ENCODE measurements around the gene PNMT.
A peak's percentile ranks its signal among the peaks of the same experiment; 100 is the strongest.

PNMT gene

DNA sequence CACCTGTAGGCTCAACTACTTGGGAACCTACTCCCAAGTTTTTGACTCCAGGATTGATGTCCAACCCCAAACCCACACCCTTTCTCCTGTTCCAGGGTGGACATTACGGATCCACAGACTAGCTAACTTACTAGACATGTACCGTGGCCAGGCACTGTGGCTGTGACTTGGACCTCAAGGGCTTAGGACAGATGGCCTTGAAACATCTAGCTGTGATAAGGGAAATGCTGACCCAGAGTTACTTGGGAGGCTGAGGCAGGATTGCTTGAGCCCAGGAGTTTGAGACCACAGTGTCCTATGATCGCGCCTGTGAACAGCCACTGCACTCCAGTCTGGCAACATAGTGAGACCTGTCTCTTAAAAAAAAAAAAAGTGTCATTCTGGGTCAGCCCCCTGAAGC, 27.2 kb upstream of the PNMT start:
- H3K36me3 ChIP-seq (ENCODE audit: control insufficient read depth in 2 of 2, insufficient read depth in 1 of 2, low read length in 2 of 2): no peaks in the 10 kb centered on the region
- H3K4me3 ChIP-seq (ENCODE audit: low read depth, low read length): no peak overlapping the region
- H3K27ac ChIP-seq (ENCODE audit: extremely low read depth, low read depth, low read length): no peak overlapping the region
- ChIA-PET CTCF (interaction anchor here (9.2 to 14.6 kb wide), 2 partner anchors 11 to 19 kb away, joined by 126 to 311 read pairs; no protein-coding TSS in a partner anchor), POLR2A (interaction anchor here (1.6 kb wide), 1 partner anchor 10 kb away, joined by 3 read pairs; no protein-coding TSS in a partner anchor)
- H3K4me1 ChIP-seq (ENCODE audit: control insufficient read depth, insufficient read depth, low read length): peaks cover 30% of the 10 kb centered on the region
- no peaks in the 10 kb centered on the region for H3K9me3 ChIP-seq (ENCODE audit: control insufficient read depth, insufficient read depth, low read depth, low read length)
- no peak for TF ChIP-seq ZNF596 (tag by site-specific recombination; IDR thresholded peaks at IDR 0.05)

DNA sequence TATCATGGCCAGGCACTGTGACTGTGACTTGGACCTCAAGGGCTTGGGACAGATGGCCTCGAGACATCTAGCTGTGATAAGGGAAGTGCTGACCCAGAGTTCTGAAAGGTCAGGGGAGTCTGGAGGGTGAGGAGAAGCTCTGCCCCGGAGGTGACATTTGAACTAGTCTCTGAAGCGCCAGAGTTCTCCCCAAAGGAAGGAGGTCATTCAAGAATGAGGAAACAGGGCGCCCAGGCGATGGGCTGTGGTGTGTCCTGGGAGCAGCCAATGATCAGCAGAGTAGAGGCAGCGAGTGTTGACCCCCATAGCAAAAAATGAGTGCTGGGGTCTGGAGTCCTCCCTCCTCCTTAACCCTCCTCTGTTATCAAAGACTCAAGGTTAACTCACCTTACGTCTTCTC, 26.4 kb upstream of the PNMT start:
- TF ChIP-seq MZF1 (tag by site-specific recombination; IDR thresholded peaks at IDR 0.05; ENCODE audit: borderline replicate concordance) (no peak), ZNF138 (tag by site-specific recombination; IDR thresholded peaks at IDR 0.05; ENCODE audit: borderline replicate concordance) (no peak)
- Histone ChIP-seq H3K9me3 (ENCODE audit: control insufficient read depth, insufficient read depth, low read depth, low read length) (no peaks in the 10 kb centered on the region), H3K36me3 (ENCODE audit: control insufficient read depth in 2 of 2, insufficient read depth in 1 of 2, low read length in 2 of 2) (no peaks in the 10 kb centered on the region), H3K4me3 (ENCODE audit: low read depth, low read length) (no peak overlapping the region), H3K27ac (ENCODE audit: extremely low read depth, low read depth, low read length) (no peak overlapping the region), H3K4me1 (ENCODE audit: control insufficient read depth, insufficient read depth, low read length) (peaks cover 25% of the 10 kb centered on the region)
- ChIA-PET POLR2A (interaction anchor here (0.6 kb wide), 1 partner anchor 271 kb away, joined by 4 read pairs; no protein-coding TSS in a partner anchor), CTCF (interaction anchor here (0.7 to 14.6 kb wide), 3 partner anchors 9 to 20 kb away, joined by 3 to 311 read pairs (median 126); no protein-coding TSS in a partner anchor)

DNA sequence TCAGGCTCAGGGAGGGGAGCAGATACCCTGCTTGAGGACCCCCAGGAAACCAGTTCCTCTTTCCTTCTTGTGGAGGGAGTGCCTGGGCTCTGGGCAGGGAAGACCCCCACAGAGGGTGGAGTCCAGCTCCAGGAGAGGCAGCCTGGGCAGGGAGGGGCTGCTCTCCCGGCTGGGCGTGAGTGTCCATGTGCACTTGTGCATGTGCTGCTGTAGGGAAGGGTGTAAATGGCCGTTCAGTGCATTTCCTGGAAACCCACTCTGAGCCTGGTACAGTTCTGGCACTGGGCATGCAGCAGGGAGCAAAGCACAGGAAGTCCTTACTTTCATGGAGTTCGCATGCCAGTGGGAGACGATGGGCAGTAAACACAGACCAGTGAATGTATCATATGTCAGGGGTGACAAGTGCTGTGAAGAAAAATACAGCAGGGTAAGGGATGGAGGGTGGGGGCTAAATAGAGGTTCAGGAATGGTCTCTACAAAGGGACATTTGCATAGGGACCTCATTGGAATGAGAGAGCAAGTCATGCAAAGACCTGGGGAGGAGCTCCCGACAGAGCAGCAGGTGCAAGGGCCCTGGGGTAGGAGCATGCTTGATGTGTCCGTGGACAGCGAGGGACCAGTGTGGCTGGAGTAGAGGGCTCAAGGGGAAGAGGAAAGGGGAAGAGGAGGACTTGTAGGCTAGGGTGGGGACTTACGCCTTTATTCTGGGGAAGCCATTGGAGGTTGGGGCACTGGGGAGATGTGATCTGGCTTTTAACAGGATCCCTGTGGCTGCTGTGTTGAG, 25.8 kb upstream of the PNMT start:
- no peak overlapping the region for H3K4me3 ChIP-seq (ENCODE audit: low read depth, low read length)
- no peaks in the 10 kb centered on the region for H3K9me3 ChIP-seq (ENCODE audit: control insufficient read depth, insufficient read depth, low read depth, low read length)
- H3K27ac ChIP-seq (ENCODE audit: extremely low read depth, low read depth, low read length): no peak overlapping the region
- peaks cover 25% of the 10 kb centered on the region for H3K4me1 ChIP-seq (ENCODE audit: control insufficient read depth, insufficient read depth, low read length)
- no peaks in the 10 kb centered on the region for H3K36me3 ChIP-seq (ENCODE audit: control insufficient read depth in 2 of 2, insufficient read depth in 1 of 2, low read length in 2 of 2)
- ChIA-PET POLR2A (interaction anchor here (0.6 to 2.0 kb wide), 3 partner anchors 11 to 271 kb away, joined by 3 to 6 read pairs (median 4); no protein-coding TSS in a partner anchor), CTCF (interaction anchor here (0.7 to 14.6 kb wide), 8 partner anchors 7 to 372 kb away, joined by 3 to 311 read pairs (median 3); no protein-coding TSS in a partner anchor)
- TF ChIP-seq ZNF623 (tag by site-specific recombination; IDR thresholded peaks at IDR 0.05): peak; percentile 99
- TF ChIP-seq, protein P1, sequence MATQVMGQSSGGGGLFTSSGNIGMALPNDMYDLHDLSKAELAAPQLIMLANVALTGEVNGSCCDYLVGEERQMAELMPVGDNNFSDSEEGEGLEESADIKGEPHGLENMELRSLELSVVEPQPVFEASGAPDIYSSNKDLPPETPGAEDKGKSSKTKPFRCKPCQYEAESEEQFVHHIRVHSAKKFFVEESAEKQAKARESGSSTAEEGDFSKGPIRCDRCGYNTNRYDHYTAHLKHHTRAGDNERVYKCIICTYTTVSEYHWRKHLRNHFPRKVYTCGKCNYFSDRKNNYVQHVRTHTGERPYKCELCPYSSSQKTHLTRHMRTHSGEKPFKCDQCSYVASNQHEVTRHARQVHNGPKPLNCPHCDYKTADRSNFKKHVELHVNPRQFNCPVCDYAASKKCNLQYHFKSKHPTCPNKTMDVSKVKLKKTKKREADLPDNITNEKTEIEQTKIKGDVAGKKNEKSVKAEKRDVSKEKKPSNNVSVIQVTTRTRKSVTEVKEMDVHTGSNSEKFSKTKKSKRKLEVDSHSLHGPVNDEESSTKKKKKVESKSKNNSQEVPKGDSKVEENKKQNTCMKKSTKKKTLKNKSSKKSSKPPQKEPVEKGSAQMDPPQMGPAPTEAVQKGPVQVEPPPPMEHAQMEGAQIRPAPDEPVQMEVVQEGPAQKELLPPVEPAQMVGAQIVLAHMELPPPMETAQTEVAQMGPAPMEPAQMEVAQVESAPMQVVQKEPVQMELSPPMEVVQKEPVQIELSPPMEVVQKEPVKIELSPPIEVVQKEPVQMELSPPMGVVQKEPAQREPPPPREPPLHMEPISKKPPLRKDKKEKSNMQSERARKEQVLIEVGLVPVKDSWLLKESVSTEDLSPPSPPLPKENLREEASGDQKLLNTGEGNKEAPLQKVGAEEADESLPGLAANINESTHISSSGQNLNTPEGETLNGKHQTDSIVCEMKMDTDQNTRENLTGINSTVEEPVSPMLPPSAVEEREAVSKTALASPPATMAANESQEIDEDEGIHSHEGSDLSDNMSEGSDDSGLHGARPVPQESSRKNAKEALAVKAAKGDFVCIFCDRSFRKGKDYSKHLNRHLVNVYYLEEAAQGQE (tag by site-specific recombination; IDR thresholded peaks at IDR 0.05): no peak

DNA sequence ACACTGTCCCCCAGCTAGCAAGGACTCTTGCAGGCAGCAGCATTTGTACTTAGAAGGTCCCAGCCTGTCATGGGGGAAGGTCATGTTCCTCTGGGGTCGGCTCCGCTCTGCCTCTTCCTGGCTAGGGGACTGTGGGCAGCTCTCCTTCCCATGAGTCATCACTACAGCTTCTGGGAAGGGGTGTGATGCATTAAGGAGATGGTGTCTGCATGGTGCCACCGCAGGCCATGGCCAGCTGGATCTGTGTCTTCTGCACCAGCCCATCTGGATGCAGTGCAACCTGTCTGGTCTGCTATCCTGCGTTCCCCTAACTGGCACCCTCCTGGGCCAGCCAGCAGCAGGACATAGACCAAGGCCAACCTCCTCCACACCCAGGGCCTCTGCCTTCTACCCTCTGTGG, 25.0 kb upstream of the PNMT start:
- TF ChIP-seq ZNF221 (tag by site-specific recombination; IDR thresholded peaks at IDR 0.05; ENCODE audit: borderline replicate concordance) (no peak), ZIC2 (tag by site-specific recombination; IDR thresholded peaks at IDR 0.05) (peak; percentile 91), ZNF16 (tag by site-specific recombination; IDR thresholded peaks at IDR 0.05; ENCODE audit: low read depth) (no peak), ZFP41 (tag by site-specific recombination; IDR thresholded peaks at IDR 0.05; ENCODE audit: borderline replicate concordance) (no peak), ZNF600 (tag by site-specific recombination; IDR thresholded peaks at IDR 0.05) (0 out of 2 replicates have a peak, but pooled peaks have one; percentile 25), KLF10 (tag by site-specific recombination; IDR thresholded peaks at IDR 0.05) (no peak), ZNF701 (tag by site-specific recombination; IDR thresholded peaks at IDR 0.05) (no peak)
- H3K27ac ChIP-seq (ENCODE audit: extremely low read depth, low read depth, low read length): no peak overlapping the region
- no peaks in the 10 kb centered on the region for H3K36me3 ChIP-seq (ENCODE audit: control insufficient read depth in 2 of 2, insufficient read depth in 1 of 2, low read length in 2 of 2)
- ChIA-PET POLR2A (interaction anchor here (1.0 to 2.0 kb wide), 2 partner anchors 11 to 24 kb away, joined by 3 to 6 read pairs; no protein-coding TSS in a partner anchor), CTCF (interaction anchor here (0.6 to 9.2 kb wide), 8 partner anchors 8 to 371 kb away, joined by 3 to 126 read pairs (median 3); no protein-coding TSS in a partner anchor)
- H3K4me1 ChIP-seq (ENCODE audit: control insufficient read depth, insufficient read depth, low read length): peaks cover 19% of the 10 kb centered on the region
- no peaks in the 10 kb centered on the region for H3K9me3 ChIP-seq (ENCODE audit: control insufficient read depth, insufficient read depth, low read depth, low read length)
- H3K4me3 ChIP-seq (ENCODE audit: low read depth, low read length): no peak overlapping the region
